ENCODE data around the gene PIGV.
A peak's percentile ranks its signal among the peaks of the same experiment; 100 is the strongest.

PIGV gene

DNA sequence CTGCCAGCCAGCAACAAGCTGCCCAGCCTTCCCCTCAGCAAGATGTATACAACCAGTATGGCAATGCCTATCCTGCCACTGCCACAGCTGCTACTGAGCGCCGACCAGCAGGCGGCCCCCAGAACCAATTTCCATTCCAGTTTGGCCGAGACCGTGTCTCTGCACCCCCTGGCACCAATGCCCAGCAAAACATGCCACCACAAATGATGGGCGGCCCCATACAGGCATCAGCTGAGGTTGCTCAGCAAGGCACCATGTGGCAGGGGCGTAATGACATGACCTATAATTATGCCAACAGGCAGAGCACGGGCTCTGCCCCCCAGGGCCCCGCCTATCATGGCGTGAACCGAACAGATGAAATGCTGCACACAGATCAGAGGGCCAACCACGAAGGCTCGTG is 13.3 kb upstream of the PIGV start:
- DNase-seq, result no peak

DNA sequence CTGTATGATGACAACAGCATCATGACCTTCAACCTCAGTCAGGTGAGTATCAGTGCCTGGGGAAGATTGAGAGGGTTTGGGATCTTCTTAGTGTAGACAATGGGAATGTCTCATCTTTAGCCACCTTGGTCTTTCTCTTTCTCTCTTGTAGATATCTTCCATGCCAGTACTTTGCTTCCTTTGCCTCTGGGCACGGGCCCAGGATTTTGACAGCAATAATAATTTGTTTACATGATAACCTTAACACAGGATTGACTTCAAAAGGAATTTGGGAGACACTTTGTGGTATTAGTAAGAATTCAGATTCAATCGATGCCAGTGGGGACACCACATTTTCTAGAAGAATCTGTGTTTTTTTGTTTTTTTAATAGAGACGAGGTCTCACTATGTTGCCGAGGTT is 12.1 kb upstream of the PIGV start:
- DNase-seq, result no peak

DNA sequence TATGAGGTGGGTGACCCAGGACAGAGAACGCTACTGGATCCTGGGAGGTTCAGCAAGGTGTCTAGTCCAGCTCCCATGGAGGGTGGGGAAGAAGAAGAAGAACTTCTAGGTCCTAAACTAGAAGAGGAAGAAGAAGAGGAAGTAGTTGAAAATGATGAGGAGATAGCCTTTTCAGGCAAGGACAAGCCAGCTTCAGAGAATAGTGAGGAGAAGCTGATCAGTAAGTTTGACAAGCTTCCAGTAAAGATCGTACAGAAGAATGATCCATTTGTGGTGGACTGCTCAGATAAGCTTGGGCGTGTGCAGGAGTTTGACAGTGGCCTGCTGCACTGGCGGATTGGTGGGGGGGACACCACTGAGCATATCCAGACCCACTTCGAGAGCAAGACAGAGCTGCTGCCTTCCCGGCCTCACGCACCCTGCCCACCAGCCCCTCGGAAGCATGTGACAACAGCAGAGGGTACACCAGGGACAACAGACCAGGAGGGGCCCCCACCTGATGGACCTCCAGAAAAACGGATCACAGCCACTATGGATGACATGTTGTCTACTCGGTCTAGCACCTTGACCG is 8.6 kb upstream of the PIGV start:
- DNase-seq, result no peak

DNA sequence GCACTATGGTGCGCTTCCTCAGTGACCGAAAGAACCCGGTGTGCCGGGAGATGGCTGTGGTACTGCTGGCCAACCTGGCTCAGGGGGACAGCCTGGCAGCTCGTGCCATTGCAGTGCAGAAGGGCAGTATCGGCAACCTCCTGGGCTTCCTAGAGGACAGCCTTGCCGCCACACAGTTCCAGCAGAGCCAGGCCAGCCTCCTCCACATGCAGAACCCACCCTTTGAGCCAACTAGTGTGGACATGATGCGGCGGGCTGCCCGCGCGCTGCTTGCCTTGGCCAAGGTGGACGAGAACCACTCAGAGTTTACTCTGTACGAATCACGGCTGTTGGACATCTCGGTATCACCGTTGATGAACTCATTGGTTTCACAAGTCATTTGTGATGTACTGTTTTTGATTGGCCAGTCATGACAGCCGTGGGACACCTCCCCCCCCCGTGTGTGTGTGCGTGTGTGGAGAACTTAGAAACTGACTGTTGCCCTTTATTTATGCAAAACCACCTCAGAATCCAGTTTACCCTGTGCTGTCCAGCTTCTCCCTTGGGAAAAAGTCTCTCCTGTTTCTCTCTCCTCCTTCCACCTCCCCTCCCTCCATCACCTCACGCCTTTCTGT is 7.3 kb upstream of the PIGV start:
- DNase-seq, result no peak

DNA sequence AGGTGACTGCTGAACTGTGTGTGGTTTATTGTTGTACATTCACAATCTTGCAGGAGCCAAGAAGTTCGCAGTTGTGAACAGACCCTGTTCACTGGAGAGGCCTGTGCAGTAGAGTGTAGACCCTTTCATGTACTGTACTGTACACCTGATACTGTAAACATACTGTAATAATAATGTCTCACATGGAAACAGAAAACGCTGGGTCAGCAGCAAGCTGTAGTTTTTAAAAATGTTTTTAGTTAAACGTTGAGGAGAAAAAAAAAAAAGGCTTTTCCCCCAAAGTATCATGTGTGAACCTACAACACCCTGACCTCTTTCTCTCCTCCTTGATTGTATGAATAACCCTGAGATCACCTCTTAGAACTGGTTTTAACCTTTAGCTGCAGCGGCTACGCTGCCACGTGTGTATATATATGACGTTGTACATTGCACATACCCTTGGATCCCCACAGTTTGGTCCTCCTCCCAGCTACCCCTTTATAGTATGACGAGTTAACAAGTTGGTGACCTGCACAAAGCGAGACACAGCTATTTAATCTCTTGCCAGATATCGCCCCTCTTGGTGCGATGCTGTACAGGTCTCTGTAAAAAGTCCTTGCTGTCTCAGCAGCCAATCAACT is 6.4 kb upstream of the PIGV start:
- no peak for DNase-seq

DNA sequence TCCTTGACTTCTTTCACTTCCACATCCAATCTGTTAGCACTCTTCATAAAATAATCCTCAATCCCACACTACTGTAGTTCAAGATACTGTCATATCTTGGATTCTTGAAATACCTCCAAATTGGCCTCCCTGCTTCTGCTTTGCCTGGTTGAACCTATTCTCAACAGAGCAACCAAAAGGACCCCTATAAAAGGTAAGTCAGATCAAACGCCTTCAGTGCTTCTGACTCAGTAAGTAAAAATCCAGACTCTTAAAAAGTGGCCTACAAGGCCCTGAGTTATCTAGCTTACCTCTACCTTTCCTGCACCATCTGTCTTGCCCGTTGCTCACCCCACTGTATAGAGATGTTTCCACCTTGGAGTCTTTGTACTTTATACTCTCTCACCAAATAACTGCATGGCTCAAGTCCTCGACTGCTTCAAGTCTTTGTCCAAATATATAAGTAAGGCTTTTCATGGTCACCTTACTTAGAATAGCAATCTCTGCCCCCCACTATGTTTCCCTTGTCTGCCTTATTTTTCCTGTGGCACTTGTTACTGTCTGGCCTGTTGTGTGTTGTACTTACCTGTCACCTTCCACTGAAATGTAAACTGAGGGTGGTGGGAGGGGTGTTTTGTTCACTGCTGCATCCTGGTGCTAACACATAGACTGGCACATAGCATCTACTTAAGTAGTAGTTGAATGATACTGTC is 5.1 kb upstream of the PIGV start:
- DNase-seq, result no peak

DNA sequence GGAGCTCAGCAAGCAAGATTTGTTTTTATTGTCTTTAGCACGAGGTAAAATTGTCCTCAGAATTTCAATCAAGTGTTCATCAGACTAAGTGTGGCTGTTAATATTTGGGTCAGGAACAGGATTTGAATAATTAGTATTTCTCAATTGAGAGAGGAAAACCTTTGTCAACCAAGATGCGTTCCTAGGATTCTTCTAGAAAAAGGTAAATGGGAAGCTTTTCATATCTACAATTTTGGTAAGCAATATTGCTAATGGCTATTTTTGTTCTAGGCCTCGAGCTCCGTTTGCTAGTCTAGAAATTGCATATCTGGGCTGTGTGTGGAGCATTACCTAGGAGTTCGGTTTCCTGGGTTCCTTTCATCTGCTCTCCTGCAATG is 4.1 kb upstream of the PIGV start:
- no peak for DNase-seq

DNA sequence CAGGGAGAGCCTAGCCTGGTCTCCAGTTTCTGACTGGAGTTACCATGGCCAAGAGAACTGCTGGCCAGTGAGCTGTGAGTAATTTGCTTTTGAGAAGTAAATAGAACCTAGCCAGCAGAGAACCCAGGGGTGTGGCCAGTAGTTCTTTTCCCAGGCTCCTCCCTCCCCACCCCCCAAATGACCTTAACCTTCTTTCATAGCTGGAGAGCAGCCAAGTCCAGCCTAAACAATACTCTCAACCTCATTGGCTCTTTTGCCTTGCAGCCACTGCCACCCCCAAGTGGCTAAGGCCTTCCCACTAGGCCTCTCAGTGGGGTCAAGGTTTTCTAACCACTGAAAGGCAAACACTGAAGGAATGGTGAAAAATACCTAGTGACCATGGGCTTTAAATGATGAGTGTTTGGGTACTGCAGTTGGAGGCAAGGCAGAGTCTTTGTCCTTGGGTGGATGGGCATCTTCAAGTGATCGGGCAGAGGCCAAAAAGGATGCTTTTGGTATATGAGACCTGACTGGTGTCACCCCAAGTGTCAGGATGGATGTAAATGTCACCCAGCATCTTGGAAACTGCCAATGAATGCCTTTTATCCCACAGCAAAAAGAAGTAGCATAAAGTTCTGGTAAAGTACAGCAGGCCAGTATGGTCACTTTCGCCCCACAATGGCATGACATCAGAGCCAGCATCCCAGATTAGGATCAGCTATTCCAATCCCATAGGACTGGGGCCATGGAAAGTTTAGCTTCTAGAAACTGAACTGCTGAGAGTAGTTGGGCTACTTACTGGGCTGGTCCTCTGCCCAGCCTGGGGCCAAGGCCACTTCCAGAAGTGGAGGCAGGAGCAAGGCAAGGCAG is 3.5 kb upstream of the PIGV start:
- no peak for DNase-seq

DNA sequence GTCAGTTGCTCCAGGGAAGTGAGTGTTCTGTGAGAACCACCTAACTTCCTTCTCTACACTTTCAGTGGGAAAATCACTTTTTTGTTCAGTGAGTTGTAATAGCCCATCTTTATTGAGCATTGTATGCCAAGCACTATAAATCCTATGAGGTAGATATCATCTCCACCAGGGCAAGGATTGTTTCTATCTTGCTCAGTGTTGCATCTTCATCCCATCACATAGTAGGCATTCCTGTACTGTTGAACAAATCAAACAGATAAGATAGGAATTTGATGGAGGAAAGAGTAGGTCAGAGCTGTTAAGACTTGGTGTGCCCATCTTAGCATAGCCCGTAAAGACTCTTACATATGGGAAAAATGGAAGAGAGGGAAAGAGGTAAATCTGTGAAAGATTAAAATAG is 2.9 kb upstream of the PIGV start:
- DNase-seq, result no peak

DNA sequence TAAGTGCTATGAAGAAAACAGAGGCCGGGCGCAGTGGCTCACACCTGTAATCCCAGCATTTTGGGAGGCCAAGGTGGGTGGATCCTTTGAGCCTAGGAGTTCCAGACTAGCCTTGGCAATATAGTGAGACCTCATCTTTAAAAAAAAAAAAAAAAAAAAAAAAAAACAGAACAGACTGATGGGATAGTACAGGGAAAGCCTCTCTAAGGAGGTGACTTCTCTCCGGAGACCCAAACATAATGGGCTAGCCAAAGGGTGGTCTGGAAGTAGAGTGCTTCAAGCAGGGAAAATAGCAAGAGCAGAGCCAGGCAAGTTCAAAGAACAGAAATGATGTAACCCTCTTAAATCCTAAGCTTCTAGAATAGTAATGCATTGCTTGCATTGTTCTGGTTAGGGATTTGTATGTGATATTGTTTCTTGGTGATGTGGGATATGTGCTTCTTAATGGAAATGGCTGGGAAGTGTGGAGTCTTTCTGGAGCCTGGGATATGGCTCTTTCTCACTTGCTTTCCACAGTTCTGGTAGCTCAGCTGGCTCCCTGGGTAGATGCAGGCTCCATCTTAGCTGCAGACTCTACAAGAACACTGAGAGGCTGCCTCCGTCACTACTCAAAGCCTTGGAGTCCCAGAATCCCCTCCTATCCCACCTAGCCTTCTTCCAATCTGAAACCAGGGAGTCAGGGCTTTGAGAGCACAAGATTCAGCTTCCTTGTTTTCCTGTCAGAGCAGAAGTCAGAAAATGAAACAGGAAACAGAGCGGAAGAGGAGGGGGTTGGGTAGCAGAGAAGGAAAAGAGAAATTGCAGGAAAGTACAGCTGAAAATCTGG is 1.9 kb upstream of the PIGV start:
- no peak for DNase-seq

DNA sequence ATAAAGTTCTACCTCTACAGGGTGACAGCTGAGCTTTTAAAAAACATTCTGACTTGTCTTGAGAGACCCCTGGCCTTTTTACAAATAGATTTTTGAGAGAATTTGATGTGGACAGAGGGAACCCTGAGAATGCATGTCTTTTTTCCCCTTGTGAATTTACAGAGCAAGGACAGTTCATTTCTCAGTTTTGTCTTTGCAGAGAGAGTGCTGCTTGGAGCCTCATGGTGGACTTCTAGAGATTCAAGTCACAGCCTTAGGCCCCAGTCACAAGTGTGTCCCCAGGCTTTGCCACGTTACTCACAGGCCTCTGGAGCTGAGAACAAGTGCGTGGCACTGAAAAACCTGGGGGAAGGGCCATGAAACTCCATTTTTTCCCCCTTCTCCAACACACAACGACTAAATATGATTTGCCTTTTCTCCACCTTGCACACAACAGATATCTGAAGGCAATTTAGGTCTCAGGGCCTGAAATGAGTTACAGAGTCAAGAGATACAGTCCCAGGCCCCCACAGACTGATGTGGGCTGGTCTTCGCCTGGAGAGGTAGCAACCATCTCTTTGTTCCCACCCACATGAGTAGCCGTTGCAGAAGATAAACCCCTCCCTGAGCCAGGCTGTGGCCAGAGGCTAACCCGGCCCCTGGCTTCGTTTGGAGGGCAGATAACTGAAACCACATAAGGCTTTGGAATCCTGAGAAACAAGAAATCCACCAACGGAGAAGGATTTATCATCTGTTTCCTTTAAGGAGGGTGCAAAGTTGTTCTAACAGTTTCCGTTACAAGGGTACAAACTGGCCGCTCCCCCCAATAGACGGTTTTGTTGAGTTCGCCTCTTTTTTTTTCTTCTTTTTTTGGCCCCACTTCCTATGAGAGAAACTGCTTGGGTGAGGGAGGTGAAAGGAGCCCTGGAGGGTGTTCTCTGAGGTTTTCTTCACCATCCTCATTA is 1.0 kb upstream of the PIGV start:
- no peak for DNase-seq

DNA sequence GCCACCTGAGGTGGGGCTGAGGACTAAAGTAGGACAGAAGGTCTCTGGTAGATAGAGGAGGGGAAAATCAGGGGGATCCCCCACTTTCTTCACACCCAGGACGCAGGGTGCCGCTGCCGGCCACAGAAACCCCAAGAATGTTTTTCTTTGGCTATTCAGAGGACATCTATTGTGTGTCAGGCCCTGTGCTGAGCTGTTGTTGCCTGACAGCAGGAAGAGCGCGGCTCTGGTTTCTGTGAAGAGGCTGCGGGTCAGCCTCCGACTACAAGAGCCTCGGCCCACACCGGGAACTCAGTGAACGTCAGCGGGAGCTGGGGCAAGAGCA is 407 bp upstream of the PIGV start:
- DNase-seq, result peak; percentile 60

DNA sequence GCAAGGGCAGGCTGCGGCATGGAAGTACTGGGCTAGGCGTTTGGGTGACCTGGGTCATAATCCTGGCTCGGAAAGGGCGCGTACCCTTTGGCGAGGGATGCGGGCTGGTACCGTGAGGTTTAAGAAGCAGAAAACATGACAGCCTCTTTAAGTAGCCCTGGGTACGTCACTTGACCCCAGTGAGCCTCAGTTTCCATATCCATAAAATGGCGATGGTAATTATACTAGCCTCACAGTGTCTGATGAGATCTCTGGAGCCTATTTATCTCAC is 700 bp downstream of the PIGV start:
- DNase-seq, result no peak

DNA sequence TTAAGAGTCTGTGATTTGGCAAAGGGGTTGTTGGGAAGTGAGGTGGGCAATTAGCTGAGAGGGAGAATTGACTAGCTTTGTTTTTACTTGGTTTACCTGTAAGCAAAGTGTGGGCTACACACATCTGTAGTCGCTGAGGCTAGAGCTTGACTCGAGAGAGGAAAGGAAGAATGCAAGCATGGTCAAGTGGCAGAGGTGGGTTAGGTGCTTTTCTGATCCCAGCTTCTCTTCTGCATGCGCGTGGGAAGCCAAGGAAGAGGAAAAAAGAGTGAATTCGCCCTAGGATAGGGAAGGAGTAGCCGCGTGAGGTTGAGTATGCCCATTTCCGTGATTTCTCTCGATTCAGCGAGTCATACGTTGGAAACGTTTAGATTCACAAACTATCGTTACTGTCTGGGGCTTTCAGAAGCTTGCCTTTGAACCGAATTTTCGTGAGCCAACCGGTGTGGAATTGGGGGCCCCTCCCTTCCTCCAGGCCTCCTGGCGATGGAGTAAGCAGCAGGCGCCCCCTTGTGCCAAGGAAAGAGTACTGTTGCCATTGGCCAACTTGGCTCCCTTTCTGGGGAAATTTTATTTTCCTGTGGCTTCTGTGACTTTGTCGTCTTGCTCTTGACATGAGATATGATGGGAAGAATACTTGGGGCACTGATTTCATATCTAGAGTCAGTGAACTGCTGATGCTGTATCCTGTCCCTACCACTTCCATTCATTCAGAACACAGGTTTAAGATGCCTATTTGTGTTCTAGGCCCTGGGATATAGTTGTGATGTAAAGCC is 1.3 kb downstream of the PIGV start:
- peak; percentile 70 for DNase-seq

DNA sequence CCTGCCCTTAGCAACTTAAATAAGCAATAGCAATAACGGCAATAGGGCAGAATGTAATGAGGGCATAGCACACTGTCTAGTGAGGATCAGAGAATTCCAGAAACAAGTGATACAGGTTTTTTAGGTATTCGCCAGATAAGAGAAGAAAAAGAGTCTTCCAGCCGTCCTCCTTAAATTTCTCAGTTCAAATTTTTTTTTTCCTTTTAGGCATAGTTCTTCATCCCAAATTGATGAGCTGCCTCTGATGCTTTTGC is 1.8 kb downstream of the PIGV start:
- DNase-seq, result no peak

DNA sequence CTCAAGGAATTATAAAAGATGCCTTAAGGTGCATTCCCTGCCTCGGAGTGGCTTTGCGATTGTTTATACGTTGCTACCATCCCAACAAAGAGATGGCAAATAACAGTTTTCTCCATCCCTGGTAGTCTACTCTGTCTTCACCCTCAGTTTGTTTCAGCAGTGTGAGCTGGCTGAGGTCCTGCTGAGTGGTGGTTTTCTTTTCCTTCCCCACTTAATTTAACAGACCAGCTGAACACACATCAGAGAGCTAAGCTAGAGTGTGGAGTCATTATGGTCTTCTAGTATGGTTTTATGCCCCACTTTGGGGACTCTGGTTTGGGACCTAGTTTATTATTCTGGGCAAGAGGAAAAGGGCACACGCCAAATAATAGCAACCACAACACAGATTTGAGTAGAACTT is 2.2 kb downstream of the PIGV start:
- DNase-seq, result no peak

DNA sequence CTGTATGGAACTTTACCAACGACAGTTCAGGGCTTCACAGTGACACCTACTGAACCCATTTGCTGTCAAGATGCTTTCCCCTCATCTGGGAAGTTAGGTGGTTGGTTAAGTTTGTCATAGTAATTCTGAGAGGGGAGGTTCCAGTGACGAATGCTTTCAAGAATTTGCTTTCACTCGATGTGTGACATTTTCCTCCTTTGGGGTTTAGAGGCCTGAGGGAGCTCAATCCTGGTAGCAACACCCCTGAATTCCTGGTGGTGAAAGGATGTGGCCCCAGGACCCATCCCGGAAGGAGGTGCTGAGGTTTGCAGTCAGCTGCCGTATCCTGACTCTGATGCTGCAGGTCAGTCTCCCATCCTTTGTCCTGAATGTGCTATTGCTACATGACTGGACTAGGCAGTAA is 2.8 kb downstream of the PIGV start:
- no peak for DNase-seq

DNA sequence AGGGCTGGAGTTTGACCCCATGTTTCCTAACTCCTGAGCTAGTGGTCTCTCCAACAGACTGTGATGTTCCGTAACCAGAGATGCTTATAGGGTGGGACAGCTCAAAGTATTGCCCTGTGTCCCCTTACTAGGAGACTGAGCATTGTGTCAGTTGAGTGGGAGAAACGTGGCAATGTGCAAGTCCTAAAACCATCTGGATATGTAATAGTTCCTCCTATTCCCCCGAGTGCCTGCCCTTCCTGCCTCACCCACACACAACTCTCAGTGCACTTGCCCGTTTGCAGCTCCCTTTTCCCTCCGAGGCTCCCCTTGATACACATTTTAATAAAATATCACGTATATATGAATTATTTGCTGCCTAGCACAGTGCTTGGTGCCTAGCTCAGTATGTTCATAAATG is 3.4 kb downstream of the PIGV start:
- no peak for DNase-seq

DNA sequence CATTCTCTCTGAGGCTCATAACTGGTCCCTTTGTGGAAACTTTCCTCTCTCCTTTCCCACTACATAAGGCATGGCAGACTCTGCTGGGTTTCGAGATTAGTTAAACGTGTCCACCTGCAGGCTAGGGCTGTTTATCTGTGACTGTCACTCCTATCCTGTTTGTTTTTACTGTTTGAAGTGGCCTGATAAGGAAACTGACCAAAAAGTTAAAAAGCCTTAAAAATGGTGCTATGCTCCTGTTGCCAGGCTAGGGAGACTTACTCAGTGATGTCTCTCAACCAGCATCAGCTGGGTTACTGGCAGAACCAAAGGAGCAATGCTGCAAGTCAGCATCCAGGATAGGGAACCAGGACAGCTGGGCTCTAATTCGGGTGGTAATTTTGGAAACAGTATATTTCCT is 3.9 kb downstream of the PIGV start:
- DNase-seq, result no peak

DNA sequence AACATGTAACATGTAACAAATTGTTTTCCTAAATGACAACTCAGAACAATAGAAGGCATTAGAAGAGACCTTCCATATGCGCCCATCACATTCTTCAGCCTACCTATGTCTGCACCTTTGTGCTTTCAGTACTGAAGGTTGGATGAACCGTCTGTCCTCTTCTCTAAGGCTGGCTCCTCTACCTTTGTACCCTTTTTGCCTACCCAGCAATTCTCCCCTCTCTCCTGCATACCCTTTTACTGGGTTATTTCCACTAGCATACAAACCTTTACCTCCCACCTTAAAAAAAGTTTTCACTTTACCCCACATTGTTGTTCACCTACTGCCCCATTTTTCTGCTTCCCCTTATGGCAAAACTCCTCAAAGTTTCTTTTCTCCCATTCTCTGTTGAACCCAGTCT is 5.2 kb downstream of the PIGV start:
- DNase-seq, result no peak

DNA sequence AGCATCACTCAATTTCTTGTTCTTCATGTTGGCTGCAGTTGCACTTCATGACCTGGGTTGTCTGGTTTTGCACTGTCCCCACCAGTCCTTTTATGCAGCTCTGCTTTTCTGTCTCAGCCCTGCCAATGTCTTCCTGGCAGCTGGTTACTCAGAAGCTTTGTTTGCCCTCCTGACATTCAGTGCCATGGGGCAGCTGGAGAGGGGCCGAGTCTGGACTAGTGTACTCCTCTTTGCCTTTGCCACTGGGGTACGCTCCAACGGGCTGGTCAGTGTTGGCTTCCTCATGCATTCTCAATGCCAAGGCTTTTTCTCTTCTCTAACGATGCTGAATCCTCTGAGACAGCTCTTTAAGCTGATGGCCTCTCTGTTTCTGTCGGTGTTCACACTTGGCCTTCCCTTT is 6.6 kb downstream of the PIGV start:
- no peak for DNase-seq
